GM12872 (cell line): ENCODE measurements around the gene L3HYPDH.

Source experiments
- CTCF ChIP-seq: IDR thresholded peaks from 3 replicates; pipeline ENCODE4 v1.5.1; 2011; ENCODE audit warnings: low read depth, mild to moderate bottlenecking, low read length, moderate library complexity; ENCODE audit not compliant: insufficient read depth

The L3HYPDH gene

GRCh38 chr14:59460378-59460777 is 23.8 kb downstream of the L3HYPDH start:
- TF ChIP-seq CTCF, result no peak

GRCh38 chr14:59458486-59458885 is 25.7 kb downstream of the L3HYPDH start:
- no peak for TF ChIP-seq CTCF

- no peak for TF ChIP-seq CTCF
These were observed 28.8 kb downstream of the L3HYPDH start for GRCh38 chr14:59455411-59455810.

GRCh38 chr14:59454139-59454538 is 30.1 kb downstream of the L3HYPDH start:
- TF ChIP-seq CTCF, result no peak

GRCh38 chr14:59451849-59452248 is 32.4 kb downstream of the L3HYPDH start:
- TF ChIP-seq CTCF, result no peak

GRCh38 chr14:59450716-59451115 is 33.5 kb downstream of the L3HYPDH start:
- TF ChIP-seq CTCF, result no peak

GRCh38 chr14:59439256-59439965 is 44.8 kb downstream of the L3HYPDH start:
- TF ChIP-seq CTCF, result no peak
